Transverse colon (tissue), 3 donors: Measurements from ENCODE around the gene FBF1.

Experiments used
- EP300 ChIP-seq: sonication (generic); formaldehyde crosslinking; IDR thresholded peaks from one replicate; pipeline ENCODE4 v1.6.1; 2017; ENCODE audit warnings: antibody characterized with exemption, low read depth
- TF ChIP-seq, protein P1 (sequence below), 5 experiments: fragments of 200-600 bp in 3 of 5; fragments of 450-650 bp in 2 of 5; sonication (generic) in 3 of 5; IDR thresholded peaks; 1 replicate in 2 of 5; 2 replicates in 3 of 5; pipeline ENCODE4 v1.5.1; 2016 to 2017; ENCODE audit warnings: antibody characterized with exemption in 5 of 5, inconsistent platforms in 3 of 5, mild to moderate bottlenecking in 2 of 5, moderate library complexity in 1 of 5

DNA sequence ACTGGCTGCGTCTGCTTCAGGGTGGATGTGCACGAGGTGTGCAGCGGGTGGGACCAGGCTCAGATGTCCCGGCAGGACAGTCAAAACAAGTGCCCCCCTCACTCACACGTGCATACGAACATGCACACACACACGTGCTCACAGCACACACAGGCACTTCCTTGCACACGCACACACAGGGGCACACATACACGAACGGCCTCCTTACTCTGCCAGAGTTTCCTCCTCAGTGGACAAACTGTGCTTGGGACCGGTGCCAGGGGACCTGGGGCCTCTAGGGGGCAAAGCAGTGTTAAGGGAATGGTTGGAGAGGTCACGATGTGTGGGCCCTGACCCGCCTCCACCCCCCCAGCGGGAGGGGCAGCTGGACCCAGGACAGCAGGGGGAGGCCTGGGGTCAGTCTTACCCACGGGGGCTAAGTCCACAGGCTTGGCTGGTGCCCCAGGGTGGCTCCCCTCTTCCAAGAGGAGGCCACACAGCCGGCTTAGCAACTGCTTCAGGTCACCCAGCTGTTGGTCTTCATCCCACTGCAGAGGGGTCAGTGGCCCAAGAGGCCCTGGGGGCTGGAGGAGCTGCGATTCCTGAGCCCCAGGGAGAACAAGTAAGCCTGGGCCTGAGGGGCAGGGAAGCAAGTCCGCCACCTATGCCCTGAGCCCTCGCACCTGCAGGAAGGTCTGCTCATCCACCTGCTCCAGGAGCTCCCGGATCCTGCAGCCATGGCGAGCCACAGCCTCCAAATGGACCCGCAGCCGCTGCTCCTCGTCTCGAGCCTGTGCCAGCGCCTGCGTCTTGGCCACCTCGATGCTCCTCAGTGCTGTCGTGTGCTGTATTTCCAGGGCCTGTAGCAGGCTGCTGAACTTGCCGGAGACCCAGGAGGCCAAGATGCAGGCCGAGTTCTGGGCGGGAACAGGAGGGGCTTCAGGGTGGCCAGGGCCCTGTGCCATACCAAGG, 49.0 kb downstream of the FBF1 start:
- no peak for TF ChIP-seq EP300
- TF ChIP-seq, protein P1, sequence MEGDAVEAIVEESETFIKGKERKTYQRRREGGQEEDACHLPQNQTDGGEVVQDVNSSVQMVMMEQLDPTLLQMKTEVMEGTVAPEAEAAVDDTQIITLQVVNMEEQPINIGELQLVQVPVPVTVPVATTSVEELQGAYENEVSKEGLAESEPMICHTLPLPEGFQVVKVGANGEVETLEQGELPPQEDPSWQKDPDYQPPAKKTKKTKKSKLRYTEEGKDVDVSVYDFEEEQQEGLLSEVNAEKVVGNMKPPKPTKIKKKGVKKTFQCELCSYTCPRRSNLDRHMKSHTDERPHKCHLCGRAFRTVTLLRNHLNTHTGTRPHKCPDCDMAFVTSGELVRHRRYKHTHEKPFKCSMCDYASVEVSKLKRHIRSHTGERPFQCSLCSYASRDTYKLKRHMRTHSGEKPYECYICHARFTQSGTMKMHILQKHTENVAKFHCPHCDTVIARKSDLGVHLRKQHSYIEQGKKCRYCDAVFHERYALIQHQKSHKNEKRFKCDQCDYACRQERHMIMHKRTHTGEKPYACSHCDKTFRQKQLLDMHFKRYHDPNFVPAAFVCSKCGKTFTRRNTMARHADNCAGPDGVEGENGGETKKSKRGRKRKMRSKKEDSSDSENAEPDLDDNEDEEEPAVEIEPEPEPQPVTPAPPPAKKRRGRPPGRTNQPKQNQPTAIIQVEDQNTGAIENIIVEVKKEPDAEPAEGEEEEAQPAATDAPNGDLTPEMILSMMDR (IDR thresholded peaks at IDR 0.05), result no peak
